Nephron (organoid): ENCODE data around the gene ITPRIPL2.

Source experiments
- H3K27ac Mint-ChIP-seq, 3 experiments: 2 replicates each; pipeline ENCODE4 v1.8.0; 2020; ENCODE audit warnings: mixed read lengths in 3 of 3, mild to moderate bottlenecking in 2 of 3, moderate library complexity in 1 of 3
- H3K27me3 Mint-ChIP-seq: 2 replicates; pipeline ENCODE4 v1.8.0; 2021; ENCODE audit warnings: low read depth, mild to moderate bottlenecking, moderate library complexity, mixed read lengths
- H3K36me3 Mint-ChIP-seq: 2 replicates; pipeline ENCODE4 v1.8.0; 2020; ENCODE audit warnings: low read depth, mixed read lengths
- H3K4me1 Mint-ChIP-seq: 2 replicates; pipeline ENCODE4 v1.8.0; 2020; ENCODE audit warnings: mixed read lengths
- H3K4me3 Mint-ChIP-seq, 3 experiments: 2 replicates each; pipeline ENCODE4 v1.8.0; 2020; ENCODE audit warnings: mild to moderate bottlenecking in 3 of 3, mixed read lengths in 3 of 3, moderate library complexity in 2 of 3
- H3K9me3 Mint-ChIP-seq: 2 replicates; pipeline ENCODE4 v1.8.0; 2020; ENCODE audit warnings: mixed read lengths
- CTCF ChIP-seq, 3 experiments: fragments of 200-600 bp; sonication (generic); IDR thresholded peaks; one replicate each; pipeline ENCODE4 v1.5.0; 2021; ENCODE audit warnings: antibody characterized with exemption in 3 of 3; ENCODE audit not compliant: unreplicated experiment in 3 of 3

ITPRIPL2 gene

GRCh38 chr16:19152042-19152441 lies 38.3 kb downstream of the ITPRIPL2 start:
- Mint-ChIP-seq H3K27me3 (peaks cover 5% of the 10 kb centered on the region), H3K4me1 (no peaks in the 10 kb centered on the region), H3K4me3 (no peak overlapping the region), H3K36me3 (no peaks in the 10 kb centered on the region), H3K27ac (no peak overlapping the region), H3K9me3 (peaks cover 4% of the 10 kb centered on the region)
- TF ChIP-seq CTCF (IDR thresholded peaks at IDR 0.05; ENCODE audit: unreplicated experiment in 3 of 3), result no peak

GRCh38 chr16:19153876-19154275 lies 40.1 kb downstream of the ITPRIPL2 start:
- Mint-ChIP-seq H3K27me3 (peaks cover 11% of the 10 kb centered on the region), H3K4me3 (no peak overlapping the region), H3K36me3 (no peaks in the 10 kb centered on the region), H3K4me1 (no peaks in the 10 kb centered on the region), H3K27ac (no peak overlapping the region), H3K9me3 (peaks cover 4% of the 10 kb centered on the region)
- no peak for TF ChIP-seq CTCF (IDR thresholded peaks at IDR 0.05; ENCODE audit: unreplicated experiment in 3 of 3)

DNA sequence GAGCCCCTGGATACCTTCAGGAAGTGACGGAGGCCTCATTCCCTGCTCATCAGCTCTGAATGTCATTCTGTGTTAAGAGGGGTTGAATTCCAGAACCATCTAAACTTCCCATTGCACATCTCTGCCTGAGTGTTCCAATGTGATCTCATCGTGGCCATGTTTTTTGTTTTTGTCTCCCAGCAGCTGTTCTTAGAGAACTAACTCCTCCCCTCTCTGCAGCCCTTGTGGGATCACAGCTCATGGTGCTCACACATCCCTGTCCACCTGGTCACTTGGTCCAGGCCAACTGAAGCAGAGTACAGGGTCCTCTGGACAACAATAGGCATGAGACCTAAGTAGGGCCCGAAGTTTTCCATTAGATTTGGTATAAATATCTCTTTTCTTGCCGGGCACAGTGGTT lies 48.3 kb downstream of the ITPRIPL2 start:
- H3K4me3 Mint-ChIP-seq, result no peak overlapping the region
- no peak overlapping the region for H3K27ac Mint-ChIP-seq
- TF ChIP-seq CTCF (IDR thresholded peaks at IDR 0.05; ENCODE audit: unreplicated experiment in 3 of 3), result no peak

DNA sequence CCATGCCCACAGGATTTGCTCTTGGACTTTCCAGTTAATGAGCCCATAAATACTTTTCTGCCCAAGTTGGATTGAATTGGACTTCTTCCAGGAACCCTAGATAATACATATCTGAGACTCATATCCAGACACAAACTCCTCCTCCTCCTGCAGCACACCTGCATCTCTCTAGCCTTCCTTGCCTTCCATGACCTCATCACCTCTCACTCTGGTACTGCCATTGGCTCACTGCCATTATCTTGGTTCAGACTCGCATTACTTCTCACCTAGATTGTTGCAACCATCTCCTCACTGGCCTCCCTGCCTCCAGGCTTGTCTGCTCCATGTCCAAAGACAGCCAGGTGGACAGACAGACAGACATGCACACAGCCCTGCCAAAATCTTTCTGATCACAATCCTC lies 49.5 kb downstream of the ITPRIPL2 start:
- H3K4me3 Mint-ChIP-seq, result no peak overlapping the region

More for the DNA sequence above, 48.3 kb downstream of the ITPRIPL2 start:
- Mint-ChIP-seq H3K4me1 (no peaks in the 10 kb centered on the region), H3K27me3 (peaks cover 15% of the 10 kb centered on the region), H3K36me3 (no peaks in the 10 kb centered on the region), H3K9me3 (peaks cover 4% of the 10 kb centered on the region)

GRCh38 chr16:19164285-19164684 lies 50.5 kb downstream of the ITPRIPL2 start:
- Mint-ChIP-seq H3K4me1 (no peaks in the 10 kb centered on the region), H3K27ac (no peak overlapping the region), H3K27me3 (peaks cover 12% of the 10 kb centered on the region), H3K36me3 (no peaks in the 10 kb centered on the region), H3K9me3 (peaks cover 4% of the 10 kb centered on the region), H3K4me3 (no peak overlapping the region)
- TF ChIP-seq CTCF (IDR thresholded peaks at IDR 0.05; ENCODE audit: unreplicated experiment in 3 of 3), result no peak

More for the DNA sequence above, 49.5 kb downstream of the ITPRIPL2 start:
- no peak for TF ChIP-seq CTCF (IDR thresholded peaks at IDR 0.05; ENCODE audit: unreplicated experiment in 3 of 3)
- Mint-ChIP-seq H3K27ac (no peak overlapping the region), H3K9me3 (peaks cover 4% of the 10 kb centered on the region), H3K27me3 (peaks cover 14% of the 10 kb centered on the region), H3K4me1 (no peaks in the 10 kb centered on the region), H3K36me3 (no peaks in the 10 kb centered on the region)

DNA sequence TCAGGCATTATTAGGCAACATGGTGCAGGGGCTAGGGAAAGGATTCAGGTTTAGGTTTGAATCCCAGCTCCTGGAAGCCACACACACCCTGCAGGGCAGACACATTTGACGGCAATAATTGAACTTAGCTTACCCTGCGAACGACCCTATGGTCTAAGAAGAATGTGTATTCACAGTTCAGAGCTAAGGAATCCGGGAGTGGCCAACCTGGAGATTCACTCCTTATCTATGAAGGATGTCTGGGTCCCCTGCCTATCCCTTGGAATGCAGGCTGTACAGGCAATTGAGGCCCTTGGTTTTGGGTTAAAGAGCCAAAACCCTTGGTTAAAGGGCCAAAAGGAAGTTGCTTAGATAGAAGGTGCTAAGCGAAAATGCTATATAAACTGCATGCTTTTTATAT lies 51.3 kb downstream of the ITPRIPL2 start:
- Mint-ChIP-seq H3K27me3 (peaks cover 20% of the 10 kb centered on the region), H3K36me3 (no peaks in the 10 kb centered on the region), H3K4me1 (peaks cover 5% of the 10 kb centered on the region), H3K4me3 (no peak overlapping the region), H3K27ac (no peak overlapping the region), H3K9me3 (peaks cover 4% of the 10 kb centered on the region)
- TF ChIP-seq CTCF (IDR thresholded peaks at IDR 0.05; ENCODE audit: unreplicated experiment in 3 of 3), result no peak
